GM21825 (cell line): ENCODE results near the gene ATG13.
"Not testable (repeated sequence)": the region's sequence is repeated elsewhere in the genome, so short reads cannot be mapped to it uniquely, and the experiment has no call there.

Experiments used
- ATAC-seq: cut with Tn5 transposase; IDR thresholded peaks from one replicate; pipeline ENCODE4 v1.9.1; 2021; ENCODE audit warnings: mild to moderate bottlenecking, moderate library complexity; ENCODE audit not compliant: unreplicated experiment

Gene ATG13

GRCh38 chr11:46694607-46695006 lies 77.3 kb downstream of the ATG13 start:
- ATAC-seq, result no peak

GRCh38 chr11:46695345-46696211 lies 78.2 kb downstream of the ATG13 start:
- no peak for ATAC-seq

- no peak for ATAC-seq
Measured at GRCh38 chr11:46696212-46696558, 78.8 kb downstream of the ATG13 start.

GRCh38 chr11:46697303-46697702 lies 80.0 kb downstream of the ATG13 start:
- no peak for ATAC-seq

GRCh38 chr11:46697723-46698122 lies 80.4 kb downstream of the ATG13 start:
- no peak for ATAC-seq

GRCh38 chr11:46698597-46698996 lies 81.2 kb downstream of the ATG13 start:
- ATAC-seq, result no peak

- ATAC-seq, result peak; percentile 92
Measured at GRCh38 chr11:46700241-46701077, 83.1 kb downstream of the ATG13 start, which contains the start of the genes ARHGAP1 and ZNF408. TSS of gene ARHGAP1 (minus strand) at chr11:46700619. CDS start at chr11:46696107, 4,512 bp downstream. TSS of gene ZNF408 (plus strand) at chr11:46701031. CDS start at chr11:46701048, 17 bp downstream.

GRCh38 chr11:46701078-46701654 lies 83.8 kb downstream of the ATG13 start:
- no peak for ATAC-seq

GRCh38 chr11:46705070-46705688 lies 87.8 kb downstream of the ATG13 start:
- no peak for ATAC-seq

- ATAC-seq, result no peak
Measured at GRCh38 chr11:46706886-46707285, 89.5 kb downstream of the ATG13 start.

GRCh38 chr11:46709351-46709750 lies 92.0 kb downstream of the ATG13 start:
- ATAC-seq, result not testable (repeated sequence)

- ATAC-seq, result no peak
Measured at GRCh38 chr11:46710821-46711269, 93.5 kb downstream of the ATG13 start.

GRCh38 chr11:46711303-46711702 lies 94.0 kb downstream of the ATG13 start:
- no peak for ATAC-seq

- ATAC-seq, result no peak
Measured at GRCh38 chr11:46712874-46713576, 95.7 kb downstream of the ATG13 start.

GRCh38 chr11:46717825-46718154 lies 100.4 kb downstream of the ATG13 start:
- not testable (repeated sequence) for ATAC-seq

GRCh38 chr11:46718155-46719019 lies 101.0 kb downstream of the ATG13 start:
- ATAC-seq, result no peak

GRCh38 chr11:46719048-46719542 lies 101.7 kb downstream of the ATG13 start, which contains the start of gene F2:
TSS of gene F2 (plus strand) at chr11:46719213. CDS start at chr11:46719236, 23 bp downstream.
- no peak for ATAC-seq

GRCh38 chr11:46719543-46720218 lies 102.3 kb downstream of the ATG13 start:
- ATAC-seq, result no peak

GRCh38 chr11:46721286-46721685 lies 103.9 kb downstream of the ATG13 start:
- no peak for ATAC-seq
